DMS79 (cell line): Measurements from ENCODE around the gene CLEC2A.
"Not testable (repeated sequence)": the region's sequence is repeated elsewhere in the genome, so short reads cannot be mapped to it uniquely, and the experiment has no call there.

Source experiments
- DNase-seq: peaks from one replicate; lab custom pipeline; 2025; lab: John Stamatoyannopoulos, UW

The CLEC2A gene

DNA sequence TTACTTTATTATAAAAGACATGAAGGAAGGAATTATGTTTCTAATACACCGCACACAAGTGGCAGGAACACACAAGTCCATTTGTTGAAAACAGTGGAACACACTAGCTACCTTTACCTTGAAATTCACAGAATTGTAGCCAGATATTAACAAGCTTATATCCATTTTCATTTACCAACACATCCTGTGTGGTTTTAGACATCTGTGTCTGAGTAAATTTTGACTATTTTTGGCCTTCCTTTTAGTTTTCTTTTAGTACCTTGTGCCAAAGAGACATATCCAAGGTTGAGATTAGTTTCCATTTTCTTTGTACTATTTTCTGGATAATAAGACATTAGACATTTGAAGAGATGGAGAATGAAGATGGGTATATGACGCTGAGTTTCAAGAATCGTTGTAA, 50.9 kb downstream of the CLEC2A start, which contains the start of gene KLRF2:
TSS of gene KLRF2 (plus strand) at position 244 of the 400 bp plus-strand sequence. CDS start at position 351, 107 bp downstream.
- DNase-seq: no peak

- no peak for DNase-seq
Observed at GRCh38 chr12:9880532-9881078, 51.6 kb downstream of the CLEC2A start.

DNA sequence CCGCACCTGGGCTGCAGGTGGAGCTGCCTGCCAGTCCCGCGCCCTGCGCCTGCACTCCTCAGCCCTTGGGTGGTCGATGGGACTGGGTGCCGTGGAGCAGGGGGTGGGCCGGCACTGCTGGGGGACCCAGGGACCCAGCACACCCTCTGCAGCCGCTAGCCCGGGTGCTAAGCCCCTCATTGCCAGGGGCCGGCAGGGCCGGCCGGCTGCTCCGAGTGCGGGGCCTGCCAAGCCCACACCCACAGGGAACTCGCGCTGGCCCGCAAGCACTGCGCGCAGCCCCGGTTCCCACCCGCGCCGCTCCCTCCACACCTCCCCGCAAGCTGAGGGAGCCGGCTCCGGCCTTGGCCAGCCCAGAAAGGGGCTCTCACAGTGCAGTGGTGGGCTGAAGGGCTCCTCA, 56.0 kb downstream of the CLEC2A start:
- not testable (repeated sequence) for DNase-seq

- DNase-seq: no peak
Observed at GRCh38 chr12:9872742-9873141, 59.4 kb downstream of the CLEC2A start.

DNA sequence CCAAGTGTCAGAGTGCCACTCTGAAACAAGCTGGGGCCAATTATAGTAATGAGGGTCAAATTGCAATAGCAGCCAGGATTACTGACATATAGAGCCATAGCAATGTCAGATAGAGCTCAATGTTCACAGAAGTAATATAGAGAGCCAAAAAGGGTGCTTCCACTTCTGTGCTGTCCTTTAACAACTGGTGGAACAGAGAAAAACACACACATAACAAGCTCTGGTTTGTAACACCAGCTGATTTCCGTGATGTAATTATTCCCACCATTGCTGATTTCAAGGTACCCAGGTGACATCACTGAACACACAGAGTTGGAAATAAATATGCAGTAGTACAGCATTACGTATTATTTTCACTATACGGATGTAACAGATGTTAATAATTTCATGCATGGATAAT, 60.0 kb downstream of the CLEC2A start:
- DNase-seq: no peak

GRCh38 chr12:9870286-9870866, 61.8 kb downstream of the CLEC2A start:
- no peak for DNase-seq

GRCh38 chr12:9869307-9870161, 62.6 kb downstream of the CLEC2A start, which contains the start of gene CLEC2B:
CLEC2B (minus strand) TSS chr12:9869354.
- no peak for DNase-seq

DNA sequence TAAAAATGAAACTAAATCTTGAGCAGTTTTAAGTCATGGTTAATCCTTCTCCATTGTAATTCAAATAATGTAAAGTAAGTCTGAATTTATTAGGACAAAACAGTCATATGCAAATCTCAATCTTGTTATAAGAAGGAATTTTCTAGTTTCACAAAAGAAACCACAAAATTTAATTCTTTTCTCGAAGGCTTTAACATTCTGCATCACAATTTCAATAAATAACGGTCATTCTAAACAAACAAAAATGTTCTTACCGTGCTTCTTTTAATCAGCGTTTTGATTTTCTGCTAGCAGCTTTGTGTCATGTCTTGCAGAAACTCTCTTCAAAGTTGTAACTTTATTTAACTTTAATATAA, 63.2 kb downstream of the CLEC2A start:
- DNase-seq: no peak

- no peak for DNase-seq
Observed at GRCh38 chr12:9868311-9868801, 63.8 kb downstream of the CLEC2A start.

GRCh38 chr12:9867531-9867930, 64.6 kb downstream of the CLEC2A start:
- DNase-seq: no peak

DNA sequence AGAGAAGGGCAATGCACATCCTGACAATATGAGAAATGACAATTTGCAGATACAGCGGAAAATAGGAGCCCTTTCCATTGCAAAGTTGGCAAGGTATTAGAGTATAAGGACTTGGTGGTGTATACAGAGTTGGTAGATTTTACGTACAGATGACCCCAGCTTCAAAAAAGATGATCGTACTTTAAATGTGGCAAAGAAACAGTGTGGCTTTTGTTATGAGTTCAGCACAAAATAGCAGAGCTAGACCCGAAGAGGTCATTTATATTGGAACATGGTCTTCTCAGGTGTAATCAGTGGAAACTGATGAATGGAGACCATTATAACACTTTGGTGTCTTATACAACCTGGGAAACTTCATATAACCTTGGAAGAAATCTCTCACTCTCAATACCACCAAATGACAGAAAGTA, 65.3 kb downstream of the CLEC2A start:
- DNase-seq: no peak

DNA sequence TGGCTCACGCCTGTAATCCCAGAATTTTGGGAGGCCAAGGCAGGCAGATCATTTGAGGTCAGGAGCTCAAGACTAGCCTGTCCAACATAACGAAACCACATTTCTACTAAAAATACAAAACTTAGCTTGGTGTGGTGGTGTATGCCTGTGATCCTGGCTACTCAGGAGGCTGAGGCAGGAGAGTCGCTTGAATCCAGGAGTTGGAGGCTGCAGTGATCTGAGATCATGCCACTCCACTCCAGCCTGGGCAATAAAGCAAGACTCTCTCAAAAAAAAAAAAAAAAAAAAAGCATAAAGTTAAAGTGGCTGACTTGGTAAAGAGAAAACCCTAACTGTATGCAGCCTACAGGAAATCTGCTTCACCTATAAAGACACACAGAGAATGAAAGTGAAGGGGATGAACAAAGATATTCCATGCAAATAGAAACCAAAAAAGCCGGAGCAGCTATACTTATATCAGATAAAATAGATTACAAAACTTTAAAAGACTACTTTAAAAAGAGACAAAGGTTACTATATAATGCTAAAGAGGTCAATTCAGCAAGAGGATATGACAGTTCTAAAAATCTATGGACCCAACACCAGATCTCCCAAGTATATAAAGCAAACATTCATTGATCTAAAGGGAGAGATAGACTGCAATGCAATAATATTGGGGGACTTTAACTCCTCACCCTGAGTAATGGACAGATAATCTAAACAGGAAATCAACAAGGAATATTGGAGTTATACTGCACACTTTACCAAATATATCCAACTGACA, 67.1 kb downstream of the CLEC2A start:
- DNase-seq: no peak
